Esophagus muscularis mucosa (tissue), 3 donors: ENCODE data around the gene ELOVL2.
"Not testable (repeated sequence)": the region's sequence is repeated elsewhere in the genome, so short reads cannot be mapped to it uniquely, and the experiment has no call there.

Experiments used
- CTCF ChIP-seq, 3 experiments: fragments of 200-600 bp in 2 of 3; fragments of 450-650 bp in 1 of 3; sonication (generic) in 2 of 3; IDR thresholded peaks; one replicate each; pipeline ENCODE4 v1.5.1; 2017 to 2019; ENCODE audit warnings: antibody characterized with exemption in 3 of 3, mild to moderate bottlenecking in 2 of 3, moderate library complexity in 1 of 3
- POLR2A ChIP-seq: fragments of 450-650 bp; IDR thresholded peaks from one replicate; pipeline ENCODE4 v1.6.1; 2017; ENCODE audit warnings: antibody characterized with exemption, moderate library complexity, mild to moderate bottlenecking, low read depth
- POLR2AphosphoS5 ChIP-seq, 2 donors: sonication (generic); formaldehyde crosslinking; IDR thresholded peaks; one replicate each; pipeline ENCODE4 v1.6.1; 2017; ENCODE audit warnings: antibody characterized with exemption in 2 of 2

GRCh38 chr6:11087141-11087812 is 43.2 kb upstream of the ELOVL2 start:
- not testable (repeated sequence) for TF ChIP-seq CTCF (IDR thresholded peaks at IDR 0.05); POLR2A; POLR2AphosphoS5 (IDR thresholded peaks at IDR 0.05)
